Vagina (tissue), 2 donors: ENCODE measurements around the gene SLC16A12.
A peak's percentile ranks its signal among the peaks of the same experiment; 100 is the strongest.

ENCODE experiments used
- POLR2A ChIP-seq, 2 donors: fragments of 450-650 bp; IDR thresholded peaks; one replicate each; pipeline ENCODE4 v1.6.1; 2017; ENCODE audit warnings: antibody characterized with exemption in 2 of 2, mild to moderate bottlenecking in 2 of 2, moderate library complexity in 2 of 2
- TF ChIP-seq, protein P1 (sequence below), 3 experiments: fragments of 450-650 bp in 2 of 3; fragments of 200-600 bp in 1 of 3; sonication (generic) in 1 of 3; IDR thresholded peaks; one replicate each; pipeline ENCODE4 v1.5.1; 2017 to 2019; ENCODE audit warnings: antibody characterized with exemption in 3 of 3, mild to moderate bottlenecking in 2 of 3, moderate library complexity in 2 of 3

DNA sequence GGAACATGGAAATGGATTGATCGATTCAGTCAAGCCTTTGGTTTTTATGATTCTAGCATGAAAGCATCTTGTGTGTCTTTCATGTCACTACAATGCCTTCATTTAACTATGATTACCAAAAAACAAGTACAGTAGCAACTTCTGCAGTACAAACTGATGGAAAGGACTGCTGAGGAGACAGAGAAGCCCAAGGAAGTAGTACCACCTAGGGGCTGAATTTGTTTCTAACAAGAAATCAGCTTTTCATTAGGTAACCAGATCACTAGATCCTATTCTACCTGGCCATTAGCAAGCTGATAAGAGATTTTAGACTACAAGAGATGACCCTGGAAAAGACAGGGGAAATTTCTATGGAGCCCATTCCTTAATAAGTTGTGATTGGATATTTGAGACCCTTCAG, 146.1 kb downstream of the SLC16A12 start:
- TF ChIP-seq, protein P1, sequence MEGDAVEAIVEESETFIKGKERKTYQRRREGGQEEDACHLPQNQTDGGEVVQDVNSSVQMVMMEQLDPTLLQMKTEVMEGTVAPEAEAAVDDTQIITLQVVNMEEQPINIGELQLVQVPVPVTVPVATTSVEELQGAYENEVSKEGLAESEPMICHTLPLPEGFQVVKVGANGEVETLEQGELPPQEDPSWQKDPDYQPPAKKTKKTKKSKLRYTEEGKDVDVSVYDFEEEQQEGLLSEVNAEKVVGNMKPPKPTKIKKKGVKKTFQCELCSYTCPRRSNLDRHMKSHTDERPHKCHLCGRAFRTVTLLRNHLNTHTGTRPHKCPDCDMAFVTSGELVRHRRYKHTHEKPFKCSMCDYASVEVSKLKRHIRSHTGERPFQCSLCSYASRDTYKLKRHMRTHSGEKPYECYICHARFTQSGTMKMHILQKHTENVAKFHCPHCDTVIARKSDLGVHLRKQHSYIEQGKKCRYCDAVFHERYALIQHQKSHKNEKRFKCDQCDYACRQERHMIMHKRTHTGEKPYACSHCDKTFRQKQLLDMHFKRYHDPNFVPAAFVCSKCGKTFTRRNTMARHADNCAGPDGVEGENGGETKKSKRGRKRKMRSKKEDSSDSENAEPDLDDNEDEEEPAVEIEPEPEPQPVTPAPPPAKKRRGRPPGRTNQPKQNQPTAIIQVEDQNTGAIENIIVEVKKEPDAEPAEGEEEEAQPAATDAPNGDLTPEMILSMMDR (IDR thresholded peaks at IDR 0.05), result peak in 1 of 3 experiments; percentile 34
- TF ChIP-seq POLR2A (IDR thresholded peaks at IDR 0.05), result no peak
